Panc1 (cell line): ENCODE measurements around the gene GPLD1. TPM values are rescaled to one million over a fixed set of nuclear protein-coding genes. Genes with fewer than 3 reads are reported as not detected.

Experiments
- ATAC-seq: fragments of 200-7000 bp; cut with Tn5 transposase; 2 replicates; pipeline ENCODE4 v1.9.1; 2020; ENCODE audit warnings: mild to moderate bottlenecking, moderate library complexity
- BruUV-seq: library from RNA; stranded (reverse); fragments of 400-500 nt; replicated peaks from 2 replicates; lab custom pipeline; 2021; lab: Mats Ljungman, UMichigan
- CTCF ChIA-PET: fragments of 300-600 bp; sonication (Branson Sonifier 250); formaldehyde crosslinking; loops from one replicate; lab custom pipeline; 2022; ENCODE audit warnings: antibody characterized with exemption; lab: Charles Lee
- POLR2A ChIA-PET: fragments of 300-600 bp; sonication (Branson Sonifier 250); formaldehyde crosslinking; loops from one replicate; lab custom pipeline; 2022; ENCODE audit warnings: antibody characterized with exemption; lab: Charles Lee
- DNase-seq: peaks from one replicate; pipeline ENCODE4 v3.0.0-alpha.2; 2010; ENCODE audit warnings: low read depth, low spot score
- H3K27ac ChIP-seq: 2 replicates; pipeline ENCODE4 v1.5.1; 2011; ENCODE audit warnings: mild to moderate bottlenecking, low read length, inconsistent platforms
- H3K27me3 ChIP-seq: fragments of 200-500 bp; sonication (Bioruptor generic); 2 replicates; pipeline ENCODE4 v1.6.0; 2014; ENCODE audit warnings: low read length, inconsistent platforms; ENCODE audit not compliant: control insufficient read depth, insufficient read depth
- H3K36me3 ChIP-seq: fragments of 200-500 bp; sonication (Bioruptor generic); 2 replicates; pipeline ENCODE4 v1.5.1; 2014; ENCODE audit warnings: inconsistent platforms, mild to moderate bottlenecking, low read length, moderate library complexity; ENCODE audit not compliant: control insufficient read depth, insufficient read depth
- H3K4me1 ChIP-seq: 2 replicates; pipeline ENCODE4 v1.5.1; 2011; ENCODE audit warnings: inconsistent platforms, mild to moderate bottlenecking, low read length, moderate library complexity; ENCODE audit not compliant: control insufficient read depth, insufficient read depth
- H3K4me3 ChIP-seq, 2 experiments: 2 replicates each; pipeline ENCODE4 v1.5.1; 2011 to 2012; ENCODE audit warnings: low read depth in 2 of 2, low read length in 2 of 2, mild to moderate bottlenecking in 2 of 2, inconsistent platforms in 1 of 2, moderate library complexity in 1 of 2
- H3K9me3 ChIP-seq: fragments of 200-500 bp; sonication (Bioruptor generic); 2 replicates; pipeline ENCODE4 v1.5.1; 2014; ENCODE audit warnings: low read depth, mild to moderate bottlenecking, inconsistent platforms, low read length, moderate library complexity; ENCODE audit not compliant: control insufficient read depth, insufficient read depth
- CTCF ChIP-seq: fragments of 450-650 bp; IDR thresholded peaks from 2 replicates; pipeline ENCODE4 v1.5.1; 2017; ENCODE audit warnings: mild to moderate bottlenecking
- POLR2AphosphoS5 ChIP-seq: IDR thresholded peaks from 2 replicates; pipeline ENCODE4 v1.6.1; 2012; ENCODE audit warnings: mild to moderate bottlenecking, low read depth, low read length, moderate library complexity
- REST ChIP-seq, 2 experiments: IDR thresholded peaks; 2 replicates each; pipeline ENCODE4 v1.6.1; 2011 to 2012; ENCODE audit warnings: low read depth in 2 of 2, control low read depth in 1 of 2, low read length in 1 of 2, mild to moderate bottlenecking in 1 of 2, moderate library complexity in 1 of 2; ENCODE audit not compliant: insufficient read depth in 1 of 2
- SIN3A ChIP-seq: IDR thresholded peaks from 2 replicates; pipeline ENCODE4 v1.6.1; 2012; ENCODE audit warnings: low read depth, mild to moderate bottlenecking, low read length, moderate library complexity, borderline replicate concordance; ENCODE audit not compliant: insufficient read depth
- TCF7L2 ChIP-seq: IDR thresholded peaks from 2 replicates; pipeline ENCODE4 v1.6.1; 2011; ENCODE audit warnings: mild to moderate bottlenecking, low read depth, low read length, inconsistent platforms
- in situ Hi-C: cut with HindIII; loops from 2 replicates; pipeline ENCODE4 v1.10.0; 2016; ENCODE audit warnings: low sequenced_read_pairs, low pct_unique_long_range_greater_than_20kb
- intact Hi-C: fragments of 100-400 bp; cut with micrococcal nuclease; formaldehyde crosslinking; loops from one replicate; pipeline ENCODE4 v1.10.0; 2022; ENCODE audit not compliant: unreplicated experiment
- total RNA-seq: library from RNA; stranded (reverse); gene quantifications from one replicate; pipeline ENCODE4 v1.2.1, GENCODE V29; 2021; ENCODE audit not compliant: unreplicated experiment

The GPLD1 gene
- total RNA-seq, 1 experiment from 2014 or later, result 0.98 TPM

- POLR2A ChIA-PET, result no interaction called here
- H3K27ac ChIP-seq, result no peak overlapping the region
- ATAC-seq (no peak), DNase-seq (no peak)
- no peak overlapping the region for H3K4me3 ChIP-seq
- no peaks in the 10 kb centered on the region for H3K4me1 ChIP-seq
- no TSS peak for BruUV-seq
- H3K9me3 ChIP-seq, result no peaks in the 10 kb centered on the region
- H3K27me3 ChIP-seq, result no peaks in the 10 kb centered on the region; the same call in 1 of the 2 replicates
- no peaks in the 10 kb centered on the region for H3K36me3 ChIP-seq
- in situ Hi-C loops, result no loop called here
- CTCF ChIA-PET, result no interaction called here
- intact Hi-C loops, result no loop called here
- TF ChIP-seq POLR2AphosphoS5, result no peak
- no peak for TF ChIP-seq TCF7L2
- TF ChIP-seq REST (IDR thresholded peaks at IDR 0.05; ENCODE audit: insufficient read depth in 1 of 2, low read depth in 2 of 2, low read length in 1 of 2), result no peak
- no peak for TF ChIP-seq SIN3A
- no peak for TF ChIP-seq CTCF
Measured at GRCh38 chr6:24394780-24395437, 94.5 kb downstream of the GPLD1 start.

DNA sequence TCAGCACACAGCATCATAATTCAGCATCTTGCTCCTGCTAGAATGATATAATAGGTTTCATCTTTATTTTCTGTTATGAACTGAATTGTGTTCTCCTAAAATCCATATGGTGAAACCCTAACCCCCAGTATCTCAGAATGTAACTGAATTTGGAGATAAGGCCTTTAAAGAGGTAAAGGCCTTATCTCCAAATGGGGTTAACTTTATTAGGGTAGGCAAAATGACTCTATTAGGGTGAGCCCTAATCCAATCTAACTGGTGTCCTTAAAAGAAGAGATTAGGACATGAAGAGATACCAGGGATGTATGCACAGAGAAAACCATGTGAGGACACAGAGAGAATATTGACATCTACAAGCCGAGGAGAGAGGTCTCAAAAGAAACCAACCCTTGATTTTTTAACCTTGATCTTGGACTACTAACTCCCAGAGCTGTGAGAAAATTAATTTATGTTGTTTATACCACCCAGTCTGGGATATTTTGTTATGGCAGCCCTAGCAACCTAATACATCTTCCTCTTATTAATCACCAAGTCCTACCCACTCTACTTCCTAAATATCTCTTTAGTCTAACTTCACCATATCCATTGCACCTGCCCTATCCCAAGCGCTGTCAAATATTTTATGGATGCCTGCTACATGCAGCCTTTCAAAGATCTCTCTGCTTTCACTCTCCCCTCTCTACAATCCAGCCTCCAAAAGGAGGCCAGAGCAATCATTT lies 95.2 kb downstream of the GPLD1 start:
- Histone ChIP-seq H3K27ac (no peak overlapping the region), H3K4me1 (no peaks in the 10 kb centered on the region), H3K9me3 (no peaks in the 10 kb centered on the region), H3K27me3 (no peaks in the 10 kb centered on the region; the same call in 1 of the 2 replicates), H3K4me3 (no peak overlapping the region), H3K36me3 (no peaks in the 10 kb centered on the region)
- ATAC-seq (no peak), DNase-seq (no peak)
- ChIA-PET POLR2A (no interaction called here), CTCF (no interaction called here)
- intact Hi-C loops, result no loop called here
- in situ Hi-C loops, result no loop called here
- no TSS peak for BruUV-seq
- TF ChIP-seq SIN3A, result no peak
- no peak for TF ChIP-seq CTCF
- TF ChIP-seq REST (IDR thresholded peaks at IDR 0.05; ENCODE audit: insufficient read depth in 1 of 2, low read depth in 2 of 2, low read length in 1 of 2), result no peak
- TF ChIP-seq POLR2AphosphoS5, result no peak
